GM12878 (cell line): Measurements from ENCODE around the gene B9D1. TPM values are rescaled to one million over a fixed set of nuclear protein-coding genes. Genes with fewer than 3 reads are reported as not detected.

Experiments
- ATAC-seq: fragments of 200-7000 bp; cut with Tn5 transposase; 3 replicates; pipeline ENCODE4 v1.9.1; 2020; ENCODE audit warnings: mild to moderate bottlenecking, moderate library complexity
- BruUV-seq: library from RNA; stranded (reverse); fragments of 400-500 nt; replicated peaks from 2 replicates; lab custom pipeline; 2021; lab: Mats Ljungman, UMichigan
- CTCF ChIA-PET: fragments of 300-600 bp; sonication (Branson Sonifier 250); formaldehyde crosslinking; extraction: SDS; loops from one replicate; lab custom pipeline; 2021; ENCODE audit warnings: inconsistent platforms; lab: Yijun Ruan, JAX
- POLR2A ChIA-PET: fragments of 350-600 bp; formaldehyde crosslinking; extraction: SDS; loops from one replicate; lab custom pipeline; 2021; ENCODE audit warnings: inconsistent platforms; lab: Charles Lee
- RAD21 ChIA-PET: fragments of 300-600 bp; sonication (Branson Sonifier 250); formaldehyde crosslinking; loops from one replicate; lab custom pipeline; 2023; ENCODE audit warnings: antibody characterized with exemption; ENCODE audit not compliant: unreplicated experiment; lab: Charles Lee
- SMC1A ChIA-PET: fragments of 300-600 bp; sonication (Branson Sonifier 250); formaldehyde crosslinking; loops from one replicate; lab custom pipeline; 2023; ENCODE audit not compliant: unreplicated experiment, uncharacterized antibody; lab: Charles Lee
- DNase-seq: peaks from one replicate; pipeline ENCODE4 v3.0.0-alpha.2; 2011; ENCODE audit warnings: low read depth, low spot score
- FAIRE-seq: peaks from 3 replicates; lab custom pipeline; 2011; peaks lifted over from hg19 to GRCh38; lab: Jason Lieb, UNC
- H2AFZ ChIP-seq: 2 replicates; pipeline ENCODE4 v1.6.0; 2011; ENCODE audit warnings: low read depth, low read length, control low read depth; ENCODE audit not compliant: control insufficient read depth
- H3K27ac ChIP-seq: 2 replicates; pipeline ENCODE4 v1.5.1; 2011; ENCODE audit warnings: control low read depth; ENCODE audit not compliant: control insufficient read depth, insufficient read depth
- H3K27me3 ChIP-seq, 2 experiments: replicated peaks in 1 of 2; 2 replicates each; pipeline versions ENCODE4 v1.6.0 to v1.6.1; 2011; ENCODE audit warnings: low read length in 1 of 2; ENCODE audit not compliant: control insufficient read depth in 2 of 2, insufficient read depth in 2 of 2
- H3K36me3 ChIP-seq, 2 experiments: 2 replicates each; pipeline ENCODE4 v1.5.1; 2011; ENCODE audit warnings: low read length in 1 of 2; ENCODE audit not compliant: control insufficient read depth in 2 of 2, insufficient read depth in 2 of 2
- H3K4me1 ChIP-seq: 2 replicates; pipeline ENCODE4 v1.6.1; 2011; ENCODE audit warnings: mild to moderate bottlenecking, low read length, moderate library complexity, mixed read lengths; ENCODE audit not compliant: control insufficient read depth, insufficient read depth
- H3K4me2 ChIP-seq: 2 replicates; pipeline ENCODE4 v1.6.0; 2011; ENCODE audit warnings: control low read depth; ENCODE audit not compliant: control insufficient read depth, insufficient read depth
- H3K4me3 ChIP-seq: fragments of 200-600 bp; sonication (generic); 2 replicates; pipeline ENCODE4 v1.5.1; 2016
- H3K79me2 ChIP-seq: 2 replicates; pipeline ENCODE4 v1.6.0; 2011; ENCODE audit warnings: low read length; ENCODE audit not compliant: control insufficient read depth, insufficient read depth
- H3K9ac ChIP-seq: 2 replicates; pipeline ENCODE4 v1.8.0; 2011; ENCODE audit warnings: low read length, control low read depth, mixed read lengths; ENCODE audit not compliant: control insufficient read depth, insufficient read depth
- H3K9me3 ChIP-seq: replicated peaks from 3 replicates; pipeline ENCODE4 v1.5.1; 2011; ENCODE audit warnings: mild to moderate bottlenecking, low read length; ENCODE audit not compliant: control insufficient read depth, insufficient read depth
- H4K20me1 ChIP-seq: 2 replicates; pipeline ENCODE4 v1.6.0; 2011; ENCODE audit not compliant: control insufficient read depth, insufficient read depth
- CEBPZ ChIP-seq: fragments of 150-350 bp; IDR thresholded peaks from 2 replicates; pipeline ENCODE4 v1.6.1; 2016; ENCODE audit warnings: low read depth, low read length
- NKRF ChIP-seq: fragments of 450-650 bp; conservative IDR thresholded peaks from 2 replicates; pipeline ENCODE4 v1.6.1; 2017; ENCODE audit warnings: mild to moderate bottlenecking, moderate library complexity
- WGBS: methylation state at CpG from one replicate; pipeline ENCODE4 v1.1.6; 2016; ENCODE audit warnings: low lambda C conversion rate; ENCODE audit not compliant: insufficient replicate concordance, insufficient coverage; ENCODE audit errors: missing lambda C conversion rate; 5-methylcytosine and 5-hydroxymethylcytosine counted together
- in situ Hi-C: fragments of 300-500 bp; cut with MboI; formaldehyde crosslinking; loops from 9 replicates; pipeline ENCODE4 v1.14.3; 2018; ENCODE audit warnings: mixed read lengths
- intact Hi-C: fragments of 100-400 bp; cut with micrococcal nuclease; formaldehyde crosslinking; loops from one replicate; pipeline ENCODE4 v1.14.2; 2022; ENCODE audit not compliant: unreplicated experiment
- polyA plus RNA-seq, 11 experiments: library from polyadenylated mRNA; depleted of rRNA in 4 of 11; unstranded in 6 of 11; stranded (reverse) in 5 of 11; fragments of >200 nt; fragmentation: Nextera tagmentation in 4 of 11; fragmentation: Illumina TruSeq in 1 of 11; extraction: Ambion mirVana in 4 of 11; extraction: Trizol in 1 of 11; gene quantifications; 1 replicate in 1 of 11; 2 replicates in 10 of 11; pipeline versions ENCODE4 v1.2.1 to v1.2.3, GENCODE V29; 2011 to 2016; ENCODE audit warnings: inconsistent platforms in 2 of 11, missing spikeins in 2 of 11, low read depth in 1 of 11
- total RNA-seq, 4 experiments: library from RNA; depleted of rRNA in 3 of 4; stranded (reverse); fragments of >200 nt in 3 of 4; fragmentation: Illumina TruSeq in 1 of 4; extraction: Trizol in 1 of 4; gene quantifications; 2 replicates each; pipeline versions ENCODE4 v1.2.1 to v1.2.3, GENCODE V29; 2013 to 2021

Gene B9D1
- total and polyA plus RNA-seq, 10 of the 15 experiments (the other 5 are each of a cell fraction or from before 2014, with no cell fraction given): 5.9 to 18.3 (median 9.8) TPM

- no peak for TF ChIP-seq CEBPZ
Measured at GRCh38 chr17:19361944-19362276, 613 bp downstream of the B9D1 start (continued).

- no peak overlapping the region for H3K27ac ChIP-seq
- 66% methylated on average over 6 of the region's 6 CpGs for WGBS
- ChIA-PET CTCF (interaction anchor here (1.7 to 3.0 kb wide), 4 partner anchors 16 to 104 kb away, joined by 5 to 39 read pairs (median 6); partner anchors contain the start of gene MAPK7), POLR2A (no interaction called here), RAD21 (interaction anchor here (2.2 kb wide), 1 partner anchor 16 kb away, joined by 21 read pairs; the partner anchor contains the start of gene MAPK7), SMC1A (interaction anchor here (1.2 kb wide), 1 partner anchor 9 kb away, joined by 3 read pairs; no protein-coding TSS in a partner anchor)
- H3K4me1 ChIP-seq: peaks cover 7% of the 10 kb centered on the region
- H3K27me3 ChIP-seq: no peaks in the 10 kb centered on the region; a peak in 2 of 4 replicates
- no TSS peak for BruUV-seq
- FAIRE-seq (no peak), DNase-seq (no peak), ATAC-seq (no peak)
- no peak overlapping the region for H3K4me2 ChIP-seq
- H2AFZ ChIP-seq: no peak overlapping the region
- no peak overlapping the region for H3K4me3 ChIP-seq
- in situ Hi-C loops: loop anchor here (5.0 kb wide), 1 partner anchor 86 kb away; no protein-coding TSS in a partner anchor
- H4K20me1 ChIP-seq: no peaks in the 10 kb centered on the region
- H3K9me3 ChIP-seq: no peaks in the 10 kb centered on the region
- TF ChIP-seq NKRF: no peak
- H3K9ac ChIP-seq: no peak overlapping the region
- H3K79me2 ChIP-seq: no peaks in the 10 kb centered on the region
- intact Hi-C loops: loop anchor here (5.0 to 10.0 kb wide), 2 partner anchors 151 to 283 kb away; partner anchors contain the start of gene ALDH3A2
- no peaks in the 10 kb centered on the region for H3K36me3 ChIP-seq
Measured at GRCh38 chr17:19361326-19361725, 1.2 kb downstream of the B9D1 start.
